ENCODE results near the gene UBE2D4.
A peak's percentile ranks its signal among the peaks of the same experiment; 100 is the strongest.
"Not testable (repeated sequence)": the region's sequence is repeated elsewhere in the genome, so short reads cannot be mapped to it uniquely, and the experiment has no call there.

The UBE2D4 gene

DNA sequence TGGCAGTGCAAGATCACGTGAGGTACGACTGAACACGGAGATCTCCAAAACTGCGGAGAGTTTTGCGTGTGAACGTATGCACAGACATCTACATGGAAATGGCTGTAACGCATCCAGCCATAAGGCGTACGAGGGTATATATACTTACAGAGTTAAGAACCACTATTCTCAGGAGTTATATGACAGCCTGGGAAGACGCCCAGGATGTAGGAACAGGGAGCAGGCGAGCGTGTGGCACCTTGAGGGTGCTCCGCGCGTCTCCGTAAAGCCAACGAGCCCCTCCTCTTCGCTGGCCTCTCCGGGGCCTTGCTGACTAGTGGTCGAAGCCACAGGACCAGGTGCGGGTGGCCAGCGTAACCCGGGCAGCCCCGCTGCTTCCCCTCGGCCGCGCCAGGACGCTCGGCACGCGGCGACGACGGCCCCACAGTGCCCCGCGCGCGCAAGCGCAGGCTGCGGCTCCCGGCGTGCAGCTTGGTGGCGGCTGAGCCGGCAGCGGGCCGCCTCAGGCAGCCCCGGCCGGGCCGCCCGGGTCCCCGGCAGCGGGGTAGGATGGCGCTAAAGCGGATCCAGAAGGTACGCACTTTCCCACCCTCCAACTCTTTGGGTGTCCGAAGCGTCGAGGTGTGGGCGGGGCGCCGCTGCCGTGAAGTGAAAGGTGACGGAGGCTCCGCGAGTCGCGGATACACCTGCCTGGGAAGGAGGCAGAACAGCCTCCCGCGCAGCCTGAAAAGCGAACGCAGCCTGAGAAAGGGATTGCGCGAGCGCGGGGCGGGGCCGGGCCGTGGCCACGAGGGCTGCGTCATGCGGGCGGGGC, at the start of gene UBE2D4:
Gene UBE2D4, plus strand, starts transcription at position 453 of the 814 bp plus-strand sequence. Its CDS starts 97 bp downstream, at position 550.
- DNase-seq: peak; percentile 88

DNA sequence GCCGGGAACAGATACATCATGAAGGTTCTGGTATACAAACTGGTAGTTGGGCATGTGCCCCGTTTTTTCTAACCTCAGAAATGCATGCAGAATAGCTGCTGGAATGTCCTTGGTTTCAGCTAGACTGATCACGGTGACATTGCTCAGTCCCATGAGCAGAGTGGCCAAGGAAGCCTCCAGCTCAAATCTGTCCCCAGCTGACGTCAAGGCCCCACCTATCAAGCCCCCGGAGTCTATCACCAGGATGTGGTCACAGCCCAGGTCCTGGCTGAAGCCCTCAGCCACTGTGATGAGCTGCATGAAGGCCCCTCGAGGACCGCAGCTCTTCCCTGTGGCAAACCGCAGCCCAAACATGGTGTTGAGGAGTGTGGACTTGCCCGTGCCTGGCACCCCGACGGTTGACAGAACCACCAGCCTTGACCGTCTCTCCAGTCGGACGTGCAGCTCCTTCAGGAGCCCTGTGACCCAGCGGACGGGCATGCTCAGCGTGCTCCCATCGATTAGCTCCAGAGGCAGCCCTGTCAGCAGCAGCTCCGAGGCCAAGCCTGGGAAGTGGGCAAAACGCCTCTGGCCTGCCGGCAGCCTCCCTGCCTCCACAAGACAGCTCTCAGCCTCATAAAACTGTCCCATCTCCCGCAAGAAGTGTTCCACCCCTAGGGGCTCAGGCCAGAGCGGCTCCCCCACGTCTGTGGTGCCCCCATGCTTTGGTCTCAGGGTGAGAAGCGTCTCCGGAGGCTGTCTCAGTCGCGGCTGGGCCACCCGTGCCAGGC, 49.1 kb upstream of the UBE2D4 start:
- DNase-seq: no peak

DNA sequence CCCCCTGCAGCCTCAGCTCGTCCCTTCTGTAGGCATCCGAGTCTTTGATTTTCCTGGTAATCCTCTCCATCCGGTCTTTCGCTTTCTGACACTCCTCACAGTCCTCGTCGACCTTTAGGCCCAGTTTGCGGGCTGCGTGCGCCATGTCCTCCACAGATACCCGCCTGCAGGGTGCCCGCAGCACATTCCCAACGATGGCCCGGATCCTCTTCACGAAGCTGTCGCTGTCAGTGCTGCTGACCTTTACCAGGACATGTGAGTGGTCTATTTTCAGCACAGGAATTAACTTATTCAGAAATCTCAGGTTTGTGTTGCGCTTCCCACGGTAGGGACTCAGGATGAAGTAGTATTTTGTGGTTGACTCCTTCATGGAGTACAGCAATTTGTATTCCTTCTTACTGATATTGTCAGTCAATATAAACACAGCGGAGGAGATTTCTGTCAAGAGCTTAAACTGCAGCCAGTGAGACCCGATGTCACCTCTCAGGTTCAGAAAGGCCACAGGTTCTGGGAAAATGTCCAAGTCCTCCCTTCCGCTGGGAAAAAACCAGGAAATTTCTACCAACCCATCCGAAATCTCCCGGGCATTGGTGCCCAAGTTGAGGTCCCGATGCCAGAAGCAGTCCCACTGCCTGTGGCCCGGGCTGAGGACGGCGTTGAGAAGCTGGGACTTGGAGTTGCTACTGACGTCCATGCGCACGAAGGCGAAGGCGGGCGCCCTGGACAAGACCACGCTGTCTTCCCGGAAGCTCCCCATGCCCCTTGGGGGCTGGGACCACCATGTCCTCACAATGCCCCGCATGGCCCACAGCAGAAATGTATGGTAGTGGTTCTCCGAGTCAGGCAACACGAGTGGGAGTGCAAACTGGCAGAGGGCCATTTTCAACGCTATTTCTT, 48.0 kb upstream of the UBE2D4 start:
- no peak for DNase-seq

DNA sequence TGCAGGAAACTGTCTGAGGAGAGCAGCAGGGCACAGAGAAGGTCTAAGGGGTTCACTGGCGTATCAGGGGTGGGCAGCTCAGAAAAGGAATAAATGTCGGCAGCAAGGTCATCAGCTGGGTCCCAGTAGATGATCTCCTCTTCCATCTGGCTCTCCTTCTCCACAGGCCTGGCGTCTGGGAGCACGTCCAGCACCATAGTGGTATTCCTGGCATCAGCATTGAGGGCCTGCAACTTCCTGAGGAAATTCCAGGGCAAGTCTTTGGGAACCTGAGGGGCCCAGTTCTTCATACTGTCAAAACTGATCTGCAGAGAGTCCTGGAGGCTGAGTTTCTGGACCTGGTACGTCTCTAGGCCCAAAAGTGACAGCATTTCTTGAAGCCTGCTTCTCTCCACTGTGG, 47.4 kb upstream of the UBE2D4 start:
- no peak for DNase-seq

DNA sequence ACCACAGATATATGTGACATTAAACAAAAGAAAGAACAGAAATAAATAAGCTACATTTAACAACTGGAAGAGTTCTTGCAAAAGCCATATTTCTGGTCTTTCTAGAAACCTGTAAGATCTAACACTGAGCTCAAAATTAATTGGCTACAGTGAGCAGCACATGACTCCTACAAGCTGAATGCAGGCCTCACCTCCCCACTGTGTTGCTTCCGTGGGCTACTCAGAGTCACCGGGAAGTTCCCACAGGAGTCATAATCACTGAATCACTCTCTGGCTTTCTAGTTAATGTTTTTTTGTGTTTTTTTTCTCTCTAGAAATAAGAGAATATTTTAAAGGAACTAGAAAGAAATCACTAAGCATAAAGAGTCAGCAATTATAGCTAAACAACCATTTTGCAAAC, 46.8 kb upstream of the UBE2D4 start:
- DNase-seq: no peak

DNA sequence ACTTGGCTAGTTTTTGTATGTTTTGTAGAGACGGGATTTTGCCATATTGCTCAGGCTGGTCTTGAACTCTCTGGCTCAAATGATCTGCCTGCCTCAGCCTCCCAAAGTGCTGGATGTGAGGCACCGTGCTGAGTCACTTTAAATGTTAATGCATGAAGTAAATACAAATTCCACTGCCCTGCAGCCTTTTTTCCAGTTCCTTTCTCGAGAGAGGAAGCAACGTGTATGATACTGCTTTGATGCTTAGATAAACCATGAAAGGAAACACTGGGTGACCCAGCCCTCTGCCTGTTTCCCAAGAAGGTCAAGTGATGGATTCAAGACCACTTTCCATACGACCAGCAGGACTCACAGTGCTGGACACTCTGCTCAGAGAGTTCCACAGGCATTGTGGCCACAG, 45.6 kb upstream of the UBE2D4 start:
- DNase-seq: no peak

DNA sequence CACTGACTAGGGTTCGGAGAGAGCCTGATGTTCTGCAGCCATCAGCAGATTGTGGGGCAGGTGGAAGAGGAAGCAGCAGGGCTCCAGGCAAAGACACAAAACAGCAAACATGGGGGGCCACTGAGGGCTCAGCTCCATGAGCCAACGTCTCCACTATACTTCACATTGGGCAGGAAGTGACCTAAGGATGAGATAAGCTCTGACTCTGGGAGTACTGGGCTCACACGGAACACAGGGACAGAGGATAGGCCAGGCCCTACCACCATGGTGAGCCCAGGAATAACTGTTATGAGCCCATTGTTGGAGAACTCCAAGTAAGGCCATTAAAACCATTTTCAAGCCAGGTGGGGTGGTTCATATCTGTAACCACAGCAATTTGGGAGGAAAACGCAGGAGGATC, 42.0 kb upstream of the UBE2D4 start:
- no peak for DNase-seq

DNA sequence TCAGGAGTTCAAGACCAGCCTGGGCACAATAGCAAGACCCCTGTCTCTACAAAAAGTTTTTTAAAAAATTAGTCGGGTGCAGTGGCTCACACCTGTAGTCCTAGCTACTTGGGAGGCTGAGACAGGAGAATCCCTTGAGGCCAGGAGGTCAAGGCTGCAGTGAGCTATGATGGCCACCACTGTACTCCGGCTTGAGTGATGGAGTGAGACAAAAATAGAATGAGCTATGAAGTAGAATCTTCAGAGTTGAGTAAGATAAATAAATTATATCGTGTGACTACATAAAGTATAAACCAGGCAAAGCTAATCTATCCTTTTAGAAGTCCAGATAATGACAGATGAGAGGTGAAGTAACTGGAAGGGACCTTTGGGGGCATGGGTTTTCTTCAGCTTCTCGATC, 41.6 kb upstream of the UBE2D4 start:
- no peak for DNase-seq

DNA sequence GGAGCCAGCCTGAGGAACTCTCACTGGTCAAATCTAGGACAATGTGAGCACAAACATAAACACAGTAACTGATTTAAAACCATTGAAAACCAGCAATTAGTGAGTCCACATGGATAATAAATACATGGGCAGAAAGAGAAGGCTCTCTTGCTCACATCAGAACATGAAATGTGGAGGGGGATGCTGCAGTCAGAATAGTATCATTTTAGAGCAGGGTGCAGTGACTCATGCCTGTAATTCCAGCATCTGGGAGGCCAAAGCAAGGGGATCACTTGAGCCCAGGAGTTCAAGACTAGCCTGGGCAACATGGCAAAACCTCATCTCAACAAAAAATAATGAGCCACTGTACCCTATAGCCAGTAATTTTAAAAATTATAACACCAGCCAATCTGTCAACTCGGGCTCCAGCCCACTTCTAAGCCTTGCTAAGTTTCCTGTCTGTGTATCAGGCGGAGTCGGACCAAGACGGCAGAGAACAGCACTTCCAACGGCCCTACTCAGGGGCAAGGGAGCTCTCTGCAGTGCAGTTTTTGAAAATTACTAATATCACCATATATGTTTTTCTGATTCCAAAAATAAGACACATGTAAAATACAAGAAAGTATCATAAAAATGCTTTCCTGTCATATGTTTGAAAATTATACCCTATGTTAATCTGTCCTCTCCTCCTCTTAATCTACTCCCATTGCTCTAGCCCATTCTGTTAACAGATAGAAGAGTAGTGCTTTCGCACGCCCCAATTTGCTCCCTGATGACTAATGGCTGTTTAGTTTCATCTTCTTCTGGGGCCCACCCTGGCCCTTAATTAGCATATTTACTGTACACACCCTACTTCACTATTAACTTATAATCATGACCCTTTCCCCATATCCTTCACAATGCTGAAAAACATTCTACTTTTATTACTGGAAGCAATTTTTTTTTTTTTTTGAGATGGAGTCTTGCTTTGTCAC, 37.0 kb upstream of the UBE2D4 start:
- DNase-seq: no peak

DNA sequence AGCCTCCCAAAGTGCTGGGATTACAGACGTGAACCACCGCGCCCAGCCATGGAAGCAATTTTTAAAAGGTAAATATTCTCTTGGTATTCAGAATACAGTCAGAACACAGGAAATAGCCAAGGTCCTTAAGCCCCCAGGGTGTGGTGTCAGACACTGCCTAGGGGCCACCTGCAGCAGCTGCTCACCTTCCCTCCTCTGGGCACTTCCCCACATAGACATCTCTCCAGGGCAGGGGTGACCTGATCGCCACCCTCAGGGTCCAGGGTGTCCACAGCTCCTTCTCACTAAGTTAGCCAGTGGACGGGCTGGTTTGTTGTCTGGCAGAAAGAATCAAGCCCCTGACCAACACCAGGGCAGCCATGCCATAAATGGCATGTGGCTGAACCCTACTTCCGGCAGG, 35.8 kb upstream of the UBE2D4 start:
- DNase-seq: no peak

DNA sequence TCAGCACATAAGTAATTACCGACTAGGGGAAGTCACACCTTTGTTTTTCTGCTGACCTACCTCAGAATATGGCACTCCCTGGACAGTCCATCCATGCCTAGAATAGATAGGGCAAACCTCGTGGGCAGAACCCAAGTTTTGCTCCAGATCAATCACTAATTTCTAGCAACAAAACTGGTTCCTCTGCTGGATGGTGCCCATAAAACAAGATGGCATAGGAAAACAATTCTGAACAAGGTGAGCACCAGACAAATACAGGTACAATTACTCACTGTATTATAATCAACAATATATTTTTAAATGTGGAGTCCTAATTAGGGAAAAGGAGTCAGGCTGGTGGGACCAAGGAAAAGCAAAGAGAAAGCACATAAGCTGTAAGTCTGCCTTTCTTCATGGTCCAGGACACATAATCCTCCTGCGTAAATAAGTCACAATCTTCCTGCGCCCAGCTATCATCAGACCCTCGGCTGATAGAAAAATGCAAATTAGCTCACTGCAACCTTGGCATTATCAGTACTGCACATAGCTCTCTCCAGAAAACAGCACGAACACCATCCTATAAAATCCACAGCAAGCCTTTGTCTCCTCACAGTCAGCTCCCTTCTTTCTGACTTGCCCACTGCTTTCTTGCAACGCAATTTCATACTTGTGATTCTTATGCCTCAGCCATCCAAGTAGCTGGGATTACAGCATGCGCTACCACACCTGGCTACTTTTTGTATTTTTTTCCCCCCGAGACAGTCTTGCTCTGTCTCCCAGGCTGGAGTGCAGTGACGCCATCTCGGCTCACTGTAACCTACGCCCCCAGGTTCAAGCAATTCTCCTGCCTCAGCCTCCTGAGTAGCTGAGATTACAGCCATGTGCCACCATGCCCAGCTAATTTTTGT, 34.9 kb upstream of the UBE2D4 start:
- DNase-seq: no peak

DNA sequence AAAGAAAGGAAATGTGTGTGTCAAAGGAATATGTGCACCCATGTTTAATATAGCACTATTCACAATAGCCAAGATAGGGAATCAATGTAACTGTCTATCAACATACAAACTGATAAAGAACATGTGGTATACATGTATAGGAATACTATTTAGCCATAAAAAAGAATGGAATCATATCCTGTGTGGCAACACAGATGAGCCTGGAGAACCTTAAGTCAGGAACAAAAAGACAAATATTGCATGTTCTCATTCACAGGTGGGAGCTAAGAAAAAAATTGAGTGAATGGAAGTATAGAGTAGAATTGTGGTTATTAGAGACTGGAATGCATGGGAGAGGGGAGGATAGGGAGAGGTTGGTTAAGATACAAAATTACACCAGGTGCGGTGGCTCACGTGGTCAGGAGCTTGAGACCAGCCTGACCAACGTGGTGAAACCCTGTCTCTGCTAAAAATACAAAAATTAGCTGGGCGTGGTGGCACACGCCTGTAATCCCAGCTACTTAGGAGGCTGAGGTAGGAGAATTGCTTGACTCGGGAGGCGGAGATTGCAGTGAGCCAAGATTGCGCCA, 30.3 kb upstream of the UBE2D4 start:
- DNase-seq: no peak

DNA sequence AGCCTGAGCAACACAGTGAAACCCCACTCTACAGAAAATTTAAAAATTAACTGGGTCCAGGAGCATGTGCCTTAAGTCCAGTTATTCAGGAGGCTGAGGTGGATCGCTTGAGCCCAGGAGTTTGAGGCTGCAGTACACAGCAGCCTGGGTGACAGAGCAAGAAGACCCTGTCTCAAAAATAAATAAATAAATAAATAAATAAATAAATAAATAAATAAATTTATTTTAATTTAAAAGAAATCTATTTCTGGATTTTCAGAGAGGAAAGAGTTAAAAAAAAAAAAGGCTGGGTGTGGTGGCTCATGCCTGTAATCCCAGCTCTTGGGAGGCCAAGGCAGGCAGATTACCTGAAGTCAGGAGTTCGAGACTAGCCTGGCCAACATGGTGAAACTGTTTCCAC, 27.7 kb upstream of the UBE2D4 start:
- DNase-seq: not testable (repeated sequence)

DNA sequence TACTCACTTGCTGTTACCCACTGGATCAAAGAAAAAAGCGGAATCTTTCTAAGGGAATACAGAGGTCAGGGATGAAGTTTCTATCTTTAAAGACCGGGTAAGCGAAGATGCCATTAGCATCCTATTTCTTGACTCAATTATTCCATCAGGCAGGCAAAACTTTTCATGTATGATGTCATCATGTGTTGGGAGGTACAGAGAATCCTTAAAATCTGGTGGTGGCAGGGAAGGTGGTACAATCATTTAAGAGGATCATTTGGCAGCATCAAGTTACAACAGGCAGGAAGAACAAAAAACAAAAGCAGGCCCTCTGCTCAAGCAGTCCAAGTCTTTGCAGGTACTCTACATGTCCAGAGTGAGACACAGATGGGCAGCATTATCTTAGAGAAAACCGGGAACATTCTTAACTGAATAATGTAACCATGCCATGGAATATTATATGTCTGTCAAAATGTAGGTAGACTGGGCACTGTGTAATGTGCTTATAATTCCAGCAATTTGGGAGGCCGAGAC, 23.6 kb upstream of the UBE2D4 start:
- no peak for DNase-seq

DNA sequence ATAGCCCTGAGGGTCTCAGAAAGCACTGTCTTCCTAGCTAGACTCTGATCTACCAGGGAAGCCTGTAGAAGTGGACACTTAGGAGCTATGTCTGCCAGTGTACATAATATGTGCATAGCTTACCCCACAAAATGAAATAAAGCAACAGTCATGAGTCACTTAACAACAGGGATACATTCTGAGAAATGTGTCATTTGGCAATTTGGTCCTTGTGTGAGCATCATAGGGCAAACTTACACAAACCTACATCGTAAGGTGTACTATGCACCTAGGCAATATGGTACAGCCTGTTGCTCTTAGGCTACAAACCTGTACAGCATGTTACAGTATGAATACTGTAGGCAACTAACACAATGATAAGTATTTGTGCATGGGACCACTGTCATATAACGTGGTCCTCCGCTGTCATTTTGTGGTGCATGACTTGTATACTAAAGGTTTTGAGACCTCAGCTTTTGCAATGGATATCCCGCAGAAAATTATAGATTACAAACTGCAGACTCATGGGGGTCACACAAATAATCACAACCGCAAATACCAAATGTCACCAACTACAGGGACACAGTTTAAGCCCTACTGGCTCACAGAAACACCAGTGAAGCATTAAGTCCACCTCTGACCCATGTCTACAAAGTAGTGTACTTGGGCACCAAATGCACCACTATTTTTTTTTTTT, 21.6 kb upstream of the UBE2D4 start:
- no peak for DNase-seq

DNA sequence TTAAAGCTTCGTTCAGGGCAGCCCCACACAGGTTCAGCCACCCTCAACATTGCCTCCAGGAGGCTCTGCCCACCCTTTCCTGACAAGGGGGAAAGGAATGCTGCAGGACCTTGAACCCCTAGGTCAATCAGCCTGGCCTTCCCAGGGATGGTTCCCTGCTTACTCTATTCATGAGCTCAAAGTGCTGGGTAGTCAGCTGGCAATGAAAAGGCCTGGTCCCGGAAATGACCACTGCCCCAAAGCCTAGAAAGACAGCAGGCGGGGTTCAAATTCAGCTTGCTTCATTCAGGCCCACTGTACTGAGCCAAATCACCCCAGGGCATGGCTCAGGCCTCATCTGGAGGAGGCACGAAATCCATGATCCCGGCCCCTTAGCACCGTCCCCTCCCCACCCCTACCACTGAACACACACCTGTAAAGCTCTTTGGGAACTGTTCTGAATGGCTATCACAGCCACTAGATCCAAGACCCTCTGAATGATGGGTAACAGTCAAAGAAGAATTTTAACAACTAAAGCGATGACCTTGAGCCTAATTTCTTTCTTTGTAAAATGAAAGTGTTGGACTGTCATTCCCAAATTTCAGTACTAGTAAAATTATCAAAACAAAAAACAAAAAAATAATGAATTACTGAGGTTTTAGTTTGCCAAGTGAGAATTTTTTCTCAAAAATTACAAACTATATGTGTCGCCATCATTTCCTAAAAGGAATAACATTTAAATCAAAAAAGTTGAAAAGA, 20.9 kb upstream of the UBE2D4 start:
- no peak for DNase-seq

DNA sequence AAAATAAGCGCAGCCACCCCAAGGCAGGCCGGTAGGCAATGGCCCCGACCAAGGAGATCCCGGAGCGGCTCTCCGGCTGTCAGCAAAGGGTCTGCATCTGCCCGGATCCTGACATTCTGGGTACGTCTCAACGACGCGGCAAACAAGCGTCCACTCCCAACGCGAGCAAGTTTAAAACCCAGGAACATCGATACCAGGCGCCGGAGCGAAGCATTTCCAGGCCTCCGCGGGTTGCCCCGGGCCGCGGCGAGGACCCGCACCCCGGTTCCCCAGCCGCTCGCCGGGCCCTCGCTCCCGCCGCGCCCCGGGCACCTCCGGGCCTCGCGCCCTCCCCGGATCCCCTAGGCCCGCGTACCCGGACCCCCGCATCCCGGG, 20.3 kb upstream of the UBE2D4 start:
- DNase-seq: no peak

DNA sequence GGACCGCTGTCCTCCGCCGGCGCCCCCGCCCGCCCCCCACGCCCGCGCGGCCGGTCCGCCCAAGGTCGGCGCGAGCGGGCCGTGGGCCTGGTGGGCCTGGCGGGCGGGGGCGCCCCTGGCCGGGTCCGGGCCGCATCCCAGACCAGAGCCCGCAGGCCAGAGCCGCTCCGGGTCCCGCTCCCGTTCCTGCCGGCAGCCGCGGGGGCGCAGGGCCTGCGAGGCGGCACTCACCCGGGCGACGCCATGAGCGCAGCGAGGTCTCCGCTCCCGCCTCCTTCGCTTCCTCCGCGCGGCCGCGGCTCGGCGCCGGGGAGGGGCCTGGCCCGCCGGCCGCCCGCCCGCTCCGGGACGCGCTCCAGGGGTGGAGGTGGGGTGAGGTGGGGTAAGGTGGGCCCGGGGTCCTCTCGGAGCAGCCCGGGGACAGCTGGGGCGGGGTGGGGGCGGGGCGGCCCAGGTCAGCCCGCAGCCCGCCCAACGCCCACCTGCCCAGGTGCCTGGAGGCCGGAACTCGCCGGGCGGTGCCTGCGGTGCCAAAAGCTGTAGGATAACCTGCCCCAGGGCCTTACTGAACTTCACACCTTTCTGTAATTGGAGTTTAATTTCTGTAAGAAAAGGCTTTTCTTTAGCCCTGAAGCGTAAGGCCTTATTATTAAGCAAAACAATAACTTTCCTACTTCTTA, 19.8 kb upstream of the UBE2D4 start, which contains the start of gene URGCP:
Gene URGCP, minus strand, starts transcription at position 266 of the 680 bp plus-strand sequence. Its CDS starts 21 bp downstream, at position 245.
- peak; percentile 22 for DNase-seq

All from NCI-H774 (cell line).